Measurements from ENCODE around the gene CADM2.

GRCh38 chr3:85498177-85498576 is 539.4 kb downstream of the CADM2 start:
- TF ChIP-seq CTCF (IDR thresholded peaks at IDR 0.05; ENCODE audit: extremely low read depth in 1 of 2, insufficient read depth in 1 of 2, low read depth in 1 of 2, low read length in 2 of 2) = no peak
- no peak for TF ChIP-seq POLR2A (IDR thresholded peaks at IDR 0.05; ENCODE audit: low read depth, low read length)
- TF ChIP-seq POLR2AphosphoS5 (IDR thresholded peaks at IDR 0.05; ENCODE audit: insufficient read depth, low read depth, low read length) = no peak
- TF ChIP-seq EZH2 (IDR thresholded peaks at IDR 0.05; ENCODE audit: borderline replicate concordance, low read depth, low read length, severe bottlenecking) = no peak
- TF ChIP-seq MYC (IDR thresholded peaks at IDR 0.05; ENCODE audit: low read depth, low read length) = no peak
- TF ChIP-seq JUN (IDR thresholded peaks at IDR 0.05; ENCODE audit: borderline replicate concordance, insufficient read depth, insufficient read length, low read depth) = no peak
- no peak for TF ChIP-seq MAX (IDR thresholded peaks at IDR 0.05; ENCODE audit: insufficient read depth, insufficient read length)
- TF ChIP-seq FOS (IDR thresholded peaks at IDR 0.05; ENCODE audit: borderline replicate concordance, insufficient read depth, low read length) = no peak
